BLaER1 treated with 17β-estradiol and CSF1 and Interleukin-3, amounts not matched to agents 10 nM and 100 nM (cell line): Measurements from ENCODE around the gene GON4L.
"Not testable (repeated sequence)": the region's sequence is repeated elsewhere in the genome, so short reads cannot be mapped to it uniquely, and the experiment has no call there.

Experiments
- H3K27ac ChIP-seq, 11 experiments: shearing (Covaris generic); formaldehyde crosslinking; 2 replicates each; pipeline ENCODE4 v1.8.1; 2022
- H3K27me3 ChIP-seq, 11 experiments: shearing (Covaris generic); formaldehyde crosslinking; 2 replicates each; pipeline ENCODE4 v1.8.1; 2022
- H3K36me3 ChIP-seq, 11 experiments: shearing (Covaris generic); formaldehyde crosslinking; 2 replicates each; pipeline ENCODE4 v1.8.1; 2022
- H3K4me1 ChIP-seq, 10 experiments: shearing (Covaris generic); formaldehyde crosslinking; 2 replicates each; pipeline ENCODE4 v1.8.1; 2022
- H3K4me2 ChIP-seq, 11 experiments: shearing (Covaris generic); formaldehyde crosslinking; 2 replicates each; pipeline ENCODE4 v1.8.1; 2022
- H3K4me3 ChIP-seq, 10 experiments: shearing (Covaris generic); formaldehyde crosslinking; 2 replicates each; pipeline ENCODE4 v1.8.1; 2022
- H3K9ac ChIP-seq, 11 experiments: shearing (Covaris generic); formaldehyde crosslinking; 2 replicates each; pipeline ENCODE4 v1.8.1; 2022
- H3K9me3 ChIP-seq, 11 experiments: shearing (Covaris generic); formaldehyde crosslinking; replicated peaks in 1 of 11; 2 replicates each; pipeline ENCODE4 v1.8.1; 2022
- H4K20me1 ChIP-seq, 11 experiments: shearing (Covaris generic); formaldehyde crosslinking; 2 replicates each; pipeline ENCODE4 v1.8.1; 2022
- Cebpa-rat ChIP-seq, 11 experiments: shearing (Covaris generic); IDR thresholded peaks; 2 replicates each; pipeline ENCODE4 v1.8.1; 2022

The GON4L gene

DNA sequence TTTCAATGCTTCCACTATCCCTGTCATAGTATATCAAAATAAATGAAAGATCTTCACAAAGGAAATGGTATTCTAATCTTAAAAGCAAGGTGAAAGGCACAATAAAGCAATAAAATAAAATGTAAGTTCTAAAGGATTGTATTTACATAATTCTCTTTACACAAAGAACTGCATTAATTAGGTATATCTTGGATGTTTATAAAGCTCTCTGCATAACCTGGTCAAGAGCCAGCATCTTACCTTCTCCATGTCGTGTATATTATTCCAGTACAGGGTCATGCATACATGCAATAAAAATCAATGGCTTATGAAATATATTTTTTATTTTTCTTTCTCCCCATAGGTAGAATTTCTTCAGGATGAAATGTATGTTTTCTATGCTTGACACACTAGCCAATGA, 63.8 kb downstream of the GON4L start:
- Histone ChIP-seq H4K20me1 (peaks cover 0 to 5% (median 0%) of the 10 kb centered on the region in 11 experiments; a peak in 2 of 22 replicates), H3K36me3 (peaks cover 78 to 99% (median 94%) of the 10 kb centered on the region in 11 experiments), H3K4me1 (peaks cover 0 to 5% (median 0%) of the 10 kb centered on the region in 10 experiments; a peak in 1 of 20 replicates), H3K27me3 (no peaks in the 10 kb centered on the region), H3K9me3 (no peaks in the 10 kb centered on the region), H3K9ac (0 out of 22 replicates have a peak overlapping the region, but pooled peaks of 1 of the 11 experiments have one; percentile 16), H3K27ac (no peak overlapping the region), H3K4me2 (no peak overlapping the region), H3K4me3 (no peak overlapping the region)
- no peak for TF ChIP-seq Cebpa-rat (IDR thresholded peaks at IDR 0.05)

GRCh38 chr1:155777582-155777981, 79.4 kb downstream of the GON4L start:
- no peak for TF ChIP-seq Cebpa-rat (IDR thresholded peaks at IDR 0.05)
- Histone ChIP-seq H3K4me2 (no peak overlapping the region; a peak in 2 of 22 replicates), H3K4me1 (peaks cover 5 to 20% (median 13%) of the 10 kb centered on the region in 10 experiments; a peak in 16 of 20 replicates), H3K27me3 (no peaks in the 10 kb centered on the region), H3K36me3 (peaks cover 92 to 100% (median 97%) of the 10 kb centered on the region in 11 experiments), H3K9ac (no peak overlapping the region), H3K27ac (no peak overlapping the region), H4K20me1 (no peaks in the 10 kb centered on the region; a peak in 1 of 22 replicates), H3K4me3 (no peak overlapping the region), H3K9me3 (no peaks in the 10 kb centered on the region)

GRCh38 chr1:155776414-155776813, 80.6 kb downstream of the GON4L start:
- peak overlapping the region in 9 of 11 experiments; percentile 26 to 64 (median 45); a peak in 13 of 22 replicates for H3K4me2 ChIP-seq
- H3K36me3 ChIP-seq, result peaks cover 93 to 100% (median 98%) of the 10 kb centered on the region in 11 experiments
- peaks cover 0 to 2% (median 0%) of the 10 kb centered on the region in 11 experiments; a peak in 1 of 22 replicates for H4K20me1 ChIP-seq
- peaks cover 5 to 20% (median 13%) of the 10 kb centered on the region in 10 experiments; a peak in 16 of 20 replicates for H3K4me1 ChIP-seq
- H3K9ac ChIP-seq, result no peak overlapping the region
- H3K4me3 ChIP-seq, result peak overlapping the region in 1 of 10 experiments; percentile 10; a peak in 1 of 20 replicates
- TF ChIP-seq Cebpa-rat (IDR thresholded peaks at IDR 0.05), result peak in 6 of 11 experiments; percentile 23 to 55 (median 44); a peak in 3 of 22 replicates
- H3K27ac ChIP-seq, result peak overlapping the region in 2 of 11 experiments; percentile 7 to 10; a peak in 2 of 22 replicates
- H3K27me3 ChIP-seq, result no peaks in the 10 kb centered on the region
- H3K9me3 ChIP-seq, result no peaks in the 10 kb centered on the region

DNA sequence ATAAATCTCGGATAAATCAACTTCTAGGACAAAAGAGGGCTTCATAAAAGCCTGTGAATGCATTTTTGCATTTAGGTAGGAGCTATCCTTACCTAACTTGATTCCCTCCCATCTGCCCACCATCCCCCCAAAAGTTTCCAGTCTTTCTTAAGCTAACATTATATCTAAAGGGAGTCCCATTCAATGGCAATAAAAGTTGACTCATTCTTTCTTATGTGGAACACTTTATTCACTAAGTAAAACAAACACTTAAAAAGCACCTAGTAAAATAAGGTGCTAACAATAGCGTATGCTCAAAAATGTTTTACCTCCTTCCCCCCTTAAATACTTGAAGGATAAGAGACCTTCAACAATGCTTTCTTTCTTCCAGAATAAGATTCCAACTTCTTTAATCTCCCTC, 83.8 kb downstream of the GON4L start:
- H3K9ac ChIP-seq, result no peak overlapping the region
- H3K9me3 ChIP-seq, result no peaks in the 10 kb centered on the region
- no peak overlapping the region for H3K4me2 ChIP-seq
- peaks cover 96 to 100% (median 99%) of the 10 kb centered on the region in 11 experiments for H3K36me3 ChIP-seq
- TF ChIP-seq Cebpa-rat (IDR thresholded peaks at IDR 0.05), result no peak
- H3K27ac ChIP-seq, result no peak overlapping the region
- H3K4me1 ChIP-seq, result peaks cover 5 to 20% (median 13%) of the 10 kb centered on the region in 10 experiments; a peak in 16 of 20 replicates
- no peak overlapping the region for H3K4me3 ChIP-seq
- H3K27me3 ChIP-seq, result no peaks in the 10 kb centered on the region
- H4K20me1 ChIP-seq, result peaks cover 0 to 14% (median 0%) of the 10 kb centered on the region in 11 experiments; a peak in 3 of 22 replicates

DNA sequence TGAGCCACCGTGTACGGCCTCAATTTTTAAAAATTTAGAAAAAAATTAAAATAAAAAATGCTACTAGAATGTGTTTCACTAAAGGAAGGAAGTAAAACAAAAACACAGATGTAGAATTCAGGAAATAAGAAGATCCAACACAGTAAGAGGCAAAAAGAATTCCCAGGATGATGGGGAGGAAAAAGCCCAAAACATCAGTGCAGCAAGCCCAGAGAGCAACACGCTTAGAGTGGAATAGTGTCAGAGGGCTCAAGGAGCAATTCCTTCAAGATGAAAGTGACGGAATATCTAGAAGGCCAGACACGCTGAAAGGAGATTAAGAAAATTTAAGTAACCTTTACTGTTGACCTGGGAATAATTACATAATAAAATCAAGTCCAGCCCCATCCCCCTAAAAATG, 87.8 kb downstream of the GON4L start:
- H3K4me2 ChIP-seq, result no peak overlapping the region
- no peak overlapping the region for H3K27ac ChIP-seq
- no peak overlapping the region for H3K4me3 ChIP-seq
- H3K4me1 ChIP-seq, result peaks cover 18 to 32% (median 27%) of the 10 kb centered on the region in 10 experiments
- no peak for TF ChIP-seq Cebpa-rat (IDR thresholded peaks at IDR 0.05)
- peaks cover 89 to 100% (median 92%) of the 10 kb centered on the region in 11 experiments for H3K36me3 ChIP-seq
- peaks cover 0 to 43% (median 28%) of the 10 kb centered on the region in 11 experiments; a peak in 16 of 22 replicates for H4K20me1 ChIP-seq
- H3K9ac ChIP-seq, result no peak overlapping the region
- 0 out of 22 replicates have a peak, but pooled peaks cover 0 to 5% (median 0%) of the 10 kb centered on the region in 11 experiments for H3K27me3 ChIP-seq
- H3K9me3 ChIP-seq, result no peaks in the 10 kb centered on the region

- Histone ChIP-seq H4K20me1 (peaks cover 0 to 52% (median 42%) of the 10 kb centered on the region in 11 experiments; a peak in 16 of 22 replicates), H3K36me3 (peaks cover 89 to 100% (median 93%) of the 10 kb centered on the region in 11 experiments), H3K4me1 (peaks cover 23 to 47% (median 38%) of the 10 kb centered on the region in 10 experiments)
- H3K4me2 ChIP-seq, H3K27ac ChIP-seq, H3K9ac ChIP-seq, H3K9me3 ChIP-seq, H3K27me3 ChIP-seq, H3K4me3 ChIP-seq: not testable (repeated sequence)
These were observed 89.5 kb downstream of the GON4L start for GRCh38 chr1:155767399-155767989.

- not testable (repeated sequence) for H3K9me3 ChIP-seq
- peak overlapping the region in 8 of 11 experiments; percentile 19 to 83 (median 66); a peak in 12 of 22 replicates for H3K4me2 ChIP-seq
These were observed 93.0 kb downstream of the GON4L start for GRCh38 chr1:155763989-155764388.

DNA sequence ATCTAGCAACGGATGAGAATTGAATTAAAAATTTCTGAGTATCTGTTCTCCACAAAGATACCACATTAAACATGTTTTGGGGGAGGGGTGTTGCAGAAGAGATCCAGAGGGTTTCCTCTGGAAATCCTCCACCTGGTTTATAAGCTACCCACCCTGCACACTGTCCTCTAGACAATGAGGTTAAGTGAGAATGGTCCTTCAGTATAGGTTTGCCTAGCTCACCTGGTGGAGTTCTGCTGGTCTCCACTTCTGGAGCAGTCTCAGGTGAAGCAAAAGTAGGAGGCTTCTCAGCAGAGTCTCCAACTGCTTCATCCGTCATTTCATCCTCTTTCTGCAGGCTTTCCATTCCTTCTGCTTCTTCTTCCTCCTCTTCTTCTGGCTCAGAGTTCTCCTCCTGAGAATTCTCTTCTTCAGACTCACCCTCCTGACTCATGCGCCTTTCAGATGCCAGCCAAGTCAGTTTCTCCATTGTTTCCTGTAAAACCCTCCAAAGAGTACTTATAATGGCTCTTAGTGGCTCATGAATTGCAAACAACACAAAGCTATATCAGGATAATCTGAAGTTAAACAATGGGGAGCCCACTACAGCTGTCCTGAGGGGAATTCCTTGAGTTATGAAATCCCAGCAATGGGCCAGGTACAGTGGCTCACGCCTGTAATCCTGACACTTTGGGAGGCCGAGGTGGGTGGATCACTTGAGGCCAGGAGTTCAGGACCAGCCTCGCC, 93.8 kb downstream of the GON4L start:
- Histone ChIP-seq H3K36me3 (peaks cover 87 to 100% (median 93%) of the 10 kb centered on the region in 11 experiments), H4K20me1 (peaks cover 0 to 50% (median 39%) of the 10 kb centered on the region in 11 experiments; a peak in 16 of 22 replicates), H3K27ac (peak overlapping the region in 4 of 11 experiments; percentile 18 to 52 (median 40); a peak in 5 of 22 replicates), H3K4me2 (peak overlapping the region in 8 of 11 experiments; percentile 11 to 83 (median 66); a peak in 11 of 22 replicates), H3K9ac (peak overlapping the region in 3 of 11 experiments; percentile 24 to 31 (median 27); a peak in 4 of 22 replicates), H3K4me1 (peaks cover 23 to 54% (median 38%) of the 10 kb centered on the region in 10 experiments)
- H3K4me3 ChIP-seq, H3K9me3 ChIP-seq, H3K27me3 ChIP-seq: not testable (repeated sequence)

More at GRCh38 chr1:155763989-155764388, 93.0 kb downstream of the GON4L start:
- Histone ChIP-seq H4K20me1 (peaks cover 0 to 52% (median 42%) of the 10 kb centered on the region in 11 experiments; a peak in 16 of 22 replicates), H3K9ac (peak overlapping the region in 3 of 11 experiments; percentile 24 to 31 (median 27); a peak in 4 of 22 replicates), H3K27ac (peak overlapping the region in 4 of 11 experiments; percentile 34 to 52 (median 41); a peak in 5 of 22 replicates), H3K4me1 (peaks cover 23 to 54% (median 38%) of the 10 kb centered on the region in 10 experiments), H3K36me3 (peaks cover 87 to 100% (median 93%) of the 10 kb centered on the region in 11 experiments)
- H3K27me3 ChIP-seq, H3K4me3 ChIP-seq: not testable (repeated sequence)
- TF ChIP-seq Cebpa-rat (IDR thresholded peaks at IDR 0.05), result peak in 3 of 11 experiments; percentile 24 to 54 (median 44); a peak in 2 of 22 replicates
